ENCODE results near the gene SNORC.

SNORC gene

DNA sequence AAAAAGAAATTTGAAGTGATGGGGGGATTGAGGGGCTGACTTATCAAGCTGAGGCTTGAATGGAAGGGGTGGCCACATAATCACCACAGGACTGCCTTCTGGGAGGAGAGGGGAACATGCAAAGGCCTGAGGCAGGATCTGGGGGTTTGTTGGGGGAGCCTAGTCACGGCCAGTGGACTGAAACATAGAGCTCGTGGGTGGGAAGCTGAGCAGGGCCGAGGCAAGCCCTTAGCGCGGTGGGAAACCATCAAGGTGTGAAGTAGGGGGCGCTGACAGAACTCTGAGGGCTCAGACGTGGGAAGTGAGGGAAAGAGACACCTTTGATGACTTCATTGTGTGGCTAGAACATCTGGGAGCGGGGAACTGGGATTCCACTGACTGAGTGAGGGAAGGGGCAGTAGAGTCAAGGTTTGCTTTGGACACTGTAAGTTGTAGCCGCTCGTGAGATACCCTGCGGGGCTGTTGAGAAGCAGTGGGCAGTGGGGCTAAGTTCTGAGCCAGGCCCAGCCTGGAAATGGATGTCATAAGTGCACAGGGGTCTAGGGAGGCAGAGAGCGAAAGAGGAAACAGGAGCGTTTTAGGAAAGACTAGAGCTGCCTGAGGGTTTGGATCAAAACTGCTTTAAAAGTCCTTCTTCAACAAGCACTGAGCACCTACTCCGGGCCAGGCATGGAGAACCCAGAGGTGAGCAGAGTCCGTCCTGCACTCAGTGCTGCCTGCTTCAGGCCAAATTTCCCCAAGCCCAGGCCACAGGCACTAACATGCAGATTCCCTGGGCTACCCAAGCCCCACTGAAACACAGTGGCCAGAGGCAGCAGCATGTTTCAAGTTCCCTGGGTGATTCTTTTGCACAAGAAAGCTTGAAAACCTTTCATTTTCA lies 686 bp upstream of the SNORC start:
- no peak for DNase-seq (ENCODE audit: low read depth in 2 of 2)

DNA sequence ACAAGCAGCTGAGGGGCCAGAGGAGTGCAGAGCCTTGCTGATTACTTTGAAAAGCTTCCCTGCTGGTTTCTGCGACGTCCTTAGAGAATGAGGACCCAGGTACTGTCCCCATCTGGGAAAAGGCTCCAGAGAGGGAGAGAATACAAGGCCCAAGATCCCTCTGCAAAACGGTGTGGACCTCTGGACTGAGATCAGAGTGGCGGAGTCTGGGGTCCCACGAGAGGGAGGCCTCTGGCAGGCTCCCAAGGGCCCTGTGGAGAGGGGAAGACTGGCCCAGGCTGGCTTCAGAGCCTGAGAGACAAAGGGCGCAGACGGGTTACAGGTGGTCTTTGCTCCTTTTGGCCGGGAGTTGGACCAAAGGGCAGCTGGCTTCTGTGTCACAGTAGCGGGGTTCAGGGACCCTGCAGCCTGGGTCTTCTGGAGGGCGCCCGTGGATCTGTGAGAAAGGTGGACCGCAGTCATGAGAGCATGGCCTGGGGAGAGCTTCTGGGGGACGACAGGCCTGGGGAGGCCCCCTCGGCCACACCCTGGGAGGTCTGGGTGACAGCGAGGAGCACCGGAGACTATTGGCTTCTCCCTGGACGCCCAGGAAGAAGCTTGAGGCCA lies 805 bp downstream of the SNORC start:
- no peak for DNase-seq (ENCODE audit: low read depth in 2 of 2)

GRCh38 chr2:232871418-232871834 lies 1.4 kb downstream of the SNORC start:
- no peak for DNase-seq (ENCODE audit: low read depth in 2 of 2)

DNA sequence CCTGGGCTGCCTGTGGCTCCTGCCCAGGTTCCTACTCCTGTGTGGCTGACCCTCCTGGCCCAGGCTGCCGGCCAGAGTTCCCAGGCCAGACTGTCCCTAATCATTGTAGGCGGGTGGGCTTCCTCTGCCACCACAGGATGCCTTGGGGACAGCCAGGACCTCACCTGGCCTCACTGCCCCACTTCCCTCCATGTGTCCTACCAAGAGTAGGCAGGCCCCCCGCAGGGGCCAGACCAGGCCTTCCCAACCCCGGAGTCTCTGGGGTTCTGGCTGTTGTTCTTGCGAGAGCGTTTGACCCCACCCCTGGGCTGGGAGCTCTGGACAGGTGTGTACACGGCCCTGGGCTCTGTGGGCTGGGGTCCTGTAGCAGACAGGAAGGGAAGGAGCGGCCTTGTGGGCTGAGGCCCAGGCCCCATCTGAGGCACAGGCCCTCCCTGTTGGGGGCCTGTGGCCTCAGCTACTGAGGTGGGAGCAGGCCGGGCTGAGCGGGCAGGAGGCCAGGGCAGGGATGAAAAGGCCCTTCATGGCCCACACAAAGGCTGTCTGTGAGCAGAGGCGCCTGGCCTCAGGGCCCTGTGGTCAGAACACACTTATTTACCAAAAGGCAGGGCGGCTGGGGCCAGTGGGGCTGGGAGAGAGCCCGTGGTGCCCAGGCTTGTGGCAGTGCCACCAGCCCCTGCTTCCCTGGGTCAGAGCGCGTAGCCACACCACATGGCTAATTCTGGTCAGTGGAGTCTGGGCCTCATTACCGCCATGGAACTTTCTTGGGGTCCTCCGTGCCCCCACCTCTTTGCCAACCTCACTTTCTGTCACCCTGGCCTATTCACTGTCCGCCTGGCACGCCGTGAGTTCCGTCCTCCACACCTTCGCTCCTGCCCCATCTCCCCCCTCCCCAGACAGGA lies 2.0 kb downstream of the SNORC start:
- no peak for DNase-seq (ENCODE audit: low read depth in 2 of 2)

- DNase-seq (ENCODE audit: low read depth in 2 of 2), result no peak
These were observed 2.8 kb downstream of the SNORC start for GRCh38 chr2:232872826-232873225.

DNA sequence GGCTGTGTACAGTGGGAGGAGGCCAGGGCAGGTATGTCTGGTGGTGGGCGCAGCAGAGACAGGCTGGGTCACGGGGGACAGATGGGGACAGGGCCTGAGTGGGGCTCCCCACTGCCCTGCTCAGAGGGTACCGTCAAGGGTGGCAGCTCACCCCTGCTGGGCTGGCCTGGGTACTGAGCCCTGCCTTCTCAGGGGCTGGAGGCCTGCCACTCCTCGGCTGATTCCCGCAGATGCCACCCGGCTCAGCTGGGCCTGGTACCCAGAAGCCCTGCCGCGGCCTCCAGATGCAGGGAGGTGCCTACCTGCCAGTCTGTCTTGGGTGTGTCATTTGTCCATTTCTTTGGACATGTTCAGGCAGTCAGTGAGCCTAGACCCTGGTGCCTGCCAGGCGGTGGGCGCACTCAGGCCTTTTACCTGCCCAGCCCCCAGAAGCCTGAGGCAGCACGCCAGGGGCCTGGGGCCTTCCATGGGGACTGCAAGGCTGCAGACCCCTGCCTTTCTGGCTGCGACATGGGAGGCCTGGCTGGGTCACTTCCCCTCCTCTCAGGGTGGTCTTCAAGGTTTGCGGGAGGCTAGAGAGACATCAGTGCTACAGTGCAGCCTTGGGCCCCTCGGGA lies 3.3 kb downstream of the SNORC start:
- DNase-seq (ENCODE audit: low read depth in 2 of 2), result no peak

GRCh38 chr2:232873909-232874641 lies 4.0 kb downstream of the SNORC start:
- no peak for DNase-seq (ENCODE audit: low read depth in 2 of 2)

DNA sequence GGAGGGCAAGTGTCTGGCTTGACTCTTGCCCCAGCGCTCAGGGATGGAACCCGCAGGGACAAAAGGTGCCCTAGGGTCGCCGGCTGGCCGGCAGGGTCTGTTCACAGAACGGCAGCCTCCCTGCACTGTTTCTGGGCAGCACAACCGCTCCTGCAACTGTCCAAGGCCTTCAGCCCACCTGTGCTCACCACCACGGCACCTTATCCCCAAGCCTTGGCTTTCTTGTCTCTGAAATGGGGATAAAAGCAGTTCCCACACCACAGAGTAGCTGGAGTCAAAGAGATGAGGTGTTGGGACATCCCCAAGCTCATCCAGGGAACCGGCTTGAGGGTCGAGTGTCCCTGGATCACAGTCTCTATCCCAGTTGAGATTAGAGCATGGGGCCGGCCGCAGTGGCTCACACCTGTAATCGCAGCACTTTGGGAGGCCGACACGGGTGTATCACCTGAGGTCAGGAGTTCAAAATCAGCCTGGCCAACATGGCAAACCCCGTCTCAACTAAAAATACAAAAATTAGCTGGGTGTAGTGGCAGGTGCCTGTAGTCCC lies 4.7 kb downstream of the SNORC start:
- DNase-seq (ENCODE audit: low read depth in 2 of 2), result no peak

DNA sequence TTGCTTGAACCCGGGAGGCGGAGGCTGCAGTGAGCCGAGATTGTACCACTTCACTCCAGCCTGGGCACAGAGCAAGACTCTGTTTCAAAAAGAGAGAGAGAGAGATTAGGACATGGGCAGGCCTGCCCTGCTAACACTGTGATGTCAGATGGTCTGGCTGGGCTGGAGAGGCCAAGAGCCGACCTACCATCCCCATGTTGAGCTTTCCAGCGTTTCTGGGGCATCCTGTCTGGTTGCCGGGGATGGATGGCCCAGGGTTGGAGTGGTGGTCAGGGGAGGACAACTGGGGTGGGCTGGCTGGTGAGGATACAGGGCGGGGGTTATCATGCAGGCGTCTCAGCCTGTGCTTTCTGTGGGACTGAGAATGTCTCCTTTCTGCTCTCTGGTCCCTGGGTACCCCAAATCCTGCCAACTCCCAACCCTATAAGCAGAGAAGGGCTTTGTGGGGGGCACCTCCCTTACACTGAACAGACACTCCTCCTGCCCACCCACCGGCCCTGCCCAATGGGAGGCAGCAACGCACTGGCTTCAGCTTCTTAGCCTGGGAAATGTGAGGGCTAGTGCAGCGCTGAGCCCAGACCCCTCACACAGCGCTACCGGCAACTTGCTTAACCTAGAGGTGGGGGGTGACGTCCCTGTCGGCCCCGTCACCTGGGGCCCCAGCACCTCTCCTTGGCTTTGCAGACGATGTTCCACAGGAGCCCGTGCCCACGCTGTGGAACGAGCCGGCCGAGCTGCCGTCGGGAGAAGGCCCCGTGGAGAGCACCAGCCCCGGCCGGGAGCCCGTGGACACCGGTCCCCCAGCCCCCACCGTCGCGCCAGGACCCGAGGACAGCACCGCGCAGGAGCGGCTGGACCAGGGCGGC lies 5.4 kb downstream of the SNORC start:
- DNase-seq (ENCODE audit: low read depth in 2 of 2), result no peak

- DNase-seq (ENCODE audit: low read depth in 2 of 2), result no peak
These were observed 6.3 kb downstream of the SNORC start for GRCh38 chr2:232876161-232876977.

GRCh38 chr2:232876978-232877441 lies 6.9 kb downstream of the SNORC start:
- no peak for DNase-seq (ENCODE audit: low read depth in 2 of 2)

DNA sequence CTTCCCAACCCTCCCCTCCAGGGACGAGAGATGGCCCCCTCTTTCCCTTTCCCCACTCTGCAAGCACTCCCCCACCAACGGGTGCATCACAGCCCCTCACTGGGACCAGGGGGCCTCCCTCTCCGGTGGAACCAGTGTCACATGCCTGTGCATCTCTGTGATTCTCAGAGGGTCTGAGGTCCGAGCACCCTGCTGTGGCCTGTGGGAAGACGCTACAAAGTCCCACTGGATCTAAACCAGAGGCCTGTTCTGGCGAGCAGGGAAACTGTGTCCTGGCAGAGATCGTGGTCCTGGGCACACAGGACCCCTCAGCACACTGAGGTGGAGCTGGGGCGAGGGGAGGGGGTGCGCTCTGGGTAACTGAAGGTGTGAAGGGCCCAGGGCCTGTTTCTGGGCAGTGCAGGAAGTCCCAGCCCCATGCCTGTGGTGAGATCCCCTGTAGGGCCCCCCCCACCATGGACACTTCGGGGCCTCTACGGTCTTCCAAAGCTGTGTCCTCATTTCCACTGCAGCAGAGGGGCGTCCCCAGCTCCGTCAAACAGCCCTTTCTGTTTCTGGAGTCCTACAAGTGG lies 8.0 kb downstream of the SNORC start:
- no peak for DNase-seq (ENCODE audit: low read depth in 2 of 2)

- DNase-seq (ENCODE audit: low read depth in 2 of 2), result no peak
These were observed 9.0 kb downstream of the SNORC start for GRCh38 chr2:232878855-232879617.

DNA sequence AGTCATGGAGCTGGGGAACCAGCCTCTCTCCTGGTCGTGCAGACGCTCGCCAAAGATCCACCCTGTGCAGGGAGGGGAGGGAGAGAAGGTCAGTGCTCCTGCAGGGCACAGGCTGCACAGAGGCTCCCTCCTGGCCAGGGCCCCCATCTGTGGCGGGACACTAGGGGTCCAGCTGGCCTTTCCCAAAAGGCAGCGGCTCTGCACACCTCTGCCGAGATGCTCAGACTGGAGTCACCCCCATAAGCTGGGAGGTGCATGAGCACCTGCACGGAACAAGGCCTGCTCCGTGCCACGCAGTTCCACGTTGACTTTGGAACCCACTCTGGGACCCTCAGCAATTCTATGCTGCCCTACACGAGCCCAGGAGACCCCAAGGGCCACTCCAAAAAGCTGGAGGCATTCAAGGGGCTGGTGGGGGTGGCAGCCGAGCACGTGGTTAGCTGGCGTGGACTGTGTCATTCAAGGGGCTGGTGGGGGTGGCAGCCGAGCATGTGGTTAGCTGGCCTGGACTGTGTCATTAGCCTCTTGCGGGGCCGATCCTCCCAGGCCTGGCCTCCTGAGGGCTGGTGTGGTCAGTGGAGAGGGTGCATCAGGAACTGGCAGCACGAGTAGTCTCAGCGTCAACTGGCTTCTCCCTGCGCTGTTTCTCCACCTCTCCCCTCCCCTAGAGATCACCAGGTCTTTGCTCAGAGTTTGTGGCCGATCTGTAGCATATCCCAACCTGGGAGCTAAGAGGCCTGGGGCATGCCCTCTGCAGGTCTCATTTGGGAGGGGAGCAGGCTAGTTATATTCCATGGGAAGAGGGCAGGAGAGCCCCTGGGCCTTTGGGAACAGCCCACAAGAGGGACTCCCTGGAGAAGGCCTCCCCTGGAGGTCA lies 9.8 kb downstream of the SNORC start:
- DNase-seq (ENCODE audit: low read depth in 2 of 2), result no peak

DNA sequence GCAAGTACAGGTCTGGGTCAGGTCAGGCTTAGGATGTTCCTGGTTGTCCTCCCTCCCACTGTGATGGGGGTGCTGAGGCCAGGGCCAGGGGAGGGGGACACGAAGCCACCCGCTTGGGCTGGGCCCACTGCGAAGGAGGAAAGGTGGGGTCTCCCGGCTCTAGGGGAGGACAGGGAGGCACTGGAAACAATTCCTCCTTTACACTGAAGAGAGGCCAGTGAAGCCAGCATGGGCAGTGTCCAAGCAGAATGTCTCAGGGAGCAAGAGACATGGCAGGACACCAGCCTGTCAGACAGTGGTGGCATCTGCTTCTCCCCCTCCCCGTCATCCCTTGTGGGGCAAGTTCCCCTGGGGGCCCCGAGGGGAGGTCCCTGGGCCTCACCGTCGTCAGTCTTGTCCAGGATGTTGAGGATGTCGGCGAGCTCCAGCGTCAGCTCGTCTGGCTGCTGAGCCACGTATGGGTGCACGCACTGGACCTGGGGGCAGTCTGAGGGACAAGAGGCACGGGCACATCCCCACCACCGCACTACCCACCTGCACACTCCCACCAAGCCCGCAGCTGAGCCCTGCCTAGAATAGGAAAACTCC lies 10.8 kb downstream of the SNORC start:
- DNase-seq (ENCODE audit: low read depth in 2 of 2), result no peak

- DNase-seq (ENCODE audit: low read depth in 2 of 2), result no peak
These were observed 12.0 kb downstream of the SNORC start for GRCh38 chr2:232882085-232882484.
